ENCODE measurements around the gene TBCD.

TBCD gene

GRCh38 chr17:82831041-82831817 lies 79.4 kb downstream of the TBCD start:
- no peak for DNase-seq (ENCODE audit: low read depth in 1 of 2, low spot score in 1 of 2)

- DNase-seq (ENCODE audit: low read depth in 1 of 2, low spot score in 1 of 2): no peak
Measured at GRCh38 chr17:82831818-82832200, 79.9 kb downstream of the TBCD start.

DNA sequence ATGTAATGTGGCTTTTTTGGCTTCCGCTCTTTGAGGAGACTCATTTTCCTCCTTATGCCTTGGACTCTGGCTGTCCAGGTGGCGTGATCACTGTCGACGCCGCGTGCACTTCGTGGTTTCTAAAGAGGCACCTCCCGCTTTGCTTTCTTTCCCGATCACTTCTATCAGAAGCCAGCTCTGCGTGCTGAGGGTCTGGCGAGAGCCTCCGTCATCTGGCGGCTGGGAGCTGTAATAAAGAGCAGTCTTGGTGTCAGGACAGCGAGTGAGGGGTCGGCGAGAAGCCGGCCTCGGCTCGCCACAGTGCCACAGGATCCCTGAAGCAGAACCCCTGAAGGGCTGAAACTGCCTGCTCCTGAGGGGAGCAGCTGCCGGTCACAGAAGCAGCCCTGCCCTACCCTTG lies 80.5 kb downstream of the TBCD start:
- DNase-seq (ENCODE audit: low read depth in 1 of 2, low spot score in 1 of 2): no peak

DNA sequence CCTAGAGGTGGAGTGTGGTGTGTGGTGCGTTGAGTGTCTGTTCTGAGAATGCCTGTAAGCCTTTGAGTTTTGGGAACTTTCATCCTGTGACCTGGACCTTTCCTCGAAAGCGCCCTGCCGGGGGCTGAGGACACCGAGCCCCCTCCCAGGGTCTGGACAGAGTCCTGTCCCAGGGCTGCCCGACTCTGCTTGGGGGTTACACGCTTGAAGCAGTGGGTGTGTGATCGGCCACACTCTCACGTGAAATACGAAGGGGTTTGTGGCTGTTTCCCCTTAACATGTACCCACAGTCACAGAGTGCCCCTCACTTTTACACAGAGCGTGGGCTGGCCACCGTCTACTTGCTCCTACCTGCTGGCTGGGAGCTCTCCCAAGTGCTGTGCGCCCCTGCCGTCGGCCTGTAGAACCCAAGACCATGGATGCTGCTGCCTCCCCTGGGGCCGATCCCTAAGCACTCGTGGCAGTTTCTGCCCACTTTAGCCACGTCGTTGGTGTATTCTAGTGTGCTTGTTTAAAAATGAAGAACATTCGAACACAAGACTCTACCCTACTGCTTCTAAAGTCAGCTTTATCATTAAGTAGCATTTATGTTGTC lies 81.1 kb downstream of the TBCD start:
- DNase-seq (ENCODE audit: low read depth in 1 of 2, low spot score in 1 of 2): no peak

- DNase-seq (ENCODE audit: low read depth in 1 of 2, low spot score in 1 of 2): no peak
Measured at GRCh38 chr17:82835122-82835521, 83.3 kb downstream of the TBCD start.

DNA sequence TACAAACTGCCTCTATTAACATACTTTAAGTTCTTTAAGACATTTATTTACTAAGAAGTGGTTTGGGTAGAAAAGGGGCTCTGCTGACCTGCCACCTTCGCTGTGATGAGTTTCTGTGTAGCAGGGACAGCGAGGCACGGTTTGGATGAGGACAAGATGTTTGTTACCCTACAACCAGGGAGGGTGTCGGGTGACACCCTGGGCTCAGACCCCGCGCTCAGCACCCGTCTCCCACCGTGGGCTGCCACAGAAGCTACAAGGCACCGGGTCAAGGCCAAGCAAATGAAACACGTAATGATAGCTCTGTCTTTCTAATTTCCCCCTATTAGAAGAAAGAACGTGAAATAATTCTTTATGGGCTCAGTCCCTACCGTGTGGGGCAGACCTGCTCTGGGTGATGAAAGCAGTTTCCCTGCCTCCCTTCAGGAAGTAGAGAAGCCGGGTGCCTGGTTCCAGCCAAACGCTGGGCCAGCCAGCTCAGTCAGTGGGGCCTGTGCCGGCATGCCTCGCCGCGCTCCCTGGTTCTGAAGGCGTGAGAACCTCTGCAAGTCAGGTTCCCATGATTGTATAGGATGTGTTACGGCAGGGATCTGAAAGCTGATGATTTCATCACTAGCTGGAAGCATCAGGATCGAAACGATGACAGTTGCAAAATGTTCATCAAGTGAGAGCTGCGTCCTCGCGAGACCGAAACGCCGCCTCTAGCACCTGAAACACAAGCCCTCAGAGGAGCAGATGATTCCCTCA lies 84.1 kb downstream of the TBCD start:
- no peak for DNase-seq (ENCODE audit: low read depth in 1 of 2, low spot score in 1 of 2)

DNA sequence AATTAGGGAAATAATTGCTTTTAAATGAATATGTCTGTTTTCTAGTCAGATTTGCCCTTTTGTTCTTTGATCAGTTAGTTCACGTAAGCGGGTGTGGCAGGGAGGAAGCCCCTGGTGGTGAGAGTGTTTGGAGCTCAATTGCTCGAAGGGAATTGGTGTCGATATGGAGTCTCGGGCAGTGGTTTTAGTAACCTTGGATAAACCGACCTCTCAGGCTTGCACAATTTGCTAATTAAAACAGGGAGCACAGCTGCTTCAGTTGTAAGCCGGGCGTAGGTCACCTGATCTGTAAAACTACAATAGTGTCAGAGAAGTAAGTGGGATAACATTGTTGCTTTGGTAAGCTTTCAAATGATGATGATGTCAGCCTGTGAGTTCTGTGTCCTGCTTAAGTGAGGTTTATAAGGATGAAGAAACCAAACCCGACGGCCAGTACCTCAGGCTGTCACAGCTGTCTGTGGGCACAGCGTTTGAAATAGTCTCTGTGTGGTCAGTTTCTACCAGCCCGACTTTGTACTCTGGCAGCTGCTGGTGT lies 85.0 kb downstream of the TBCD start:
- no peak for DNase-seq (ENCODE audit: low read depth in 1 of 2, low spot score in 1 of 2)

DNA sequence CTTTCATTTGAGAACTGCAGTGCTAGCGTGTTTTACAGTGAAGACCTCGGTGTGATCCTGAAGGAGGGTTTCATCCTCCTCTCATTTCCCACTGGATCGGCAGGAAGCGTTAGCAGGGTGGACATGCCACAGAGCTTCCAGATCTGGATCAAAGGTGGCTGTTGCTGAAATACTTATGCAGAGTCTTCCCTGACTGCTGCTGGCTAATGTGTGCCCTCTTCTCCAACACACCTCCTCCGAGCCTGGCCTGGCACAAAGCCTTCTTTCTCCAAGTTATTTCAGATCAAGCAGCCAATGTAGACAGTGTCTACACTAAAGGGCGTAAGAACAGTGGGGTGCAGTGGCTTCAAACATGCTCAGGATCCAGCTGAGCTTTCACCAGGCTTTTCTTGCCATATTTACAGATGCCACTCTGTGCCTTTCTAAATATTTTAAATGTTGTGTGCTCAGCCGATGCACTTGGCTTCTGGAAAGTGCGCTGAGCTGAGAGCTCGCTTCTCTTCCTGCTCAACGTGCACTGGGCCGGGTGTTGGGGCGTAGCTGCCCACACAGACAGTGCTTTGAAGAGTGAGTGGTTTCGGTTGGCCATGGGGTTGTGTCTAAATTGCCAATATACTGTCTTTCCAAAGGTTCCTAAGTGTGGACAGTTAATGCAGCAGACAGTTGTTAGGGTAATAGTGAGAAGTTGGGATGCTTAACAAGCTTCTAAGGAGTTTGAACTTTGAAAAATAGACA lies 85.9 kb downstream of the TBCD start:
- no peak for DNase-seq (ENCODE audit: low read depth in 1 of 2, low spot score in 1 of 2)

DNA sequence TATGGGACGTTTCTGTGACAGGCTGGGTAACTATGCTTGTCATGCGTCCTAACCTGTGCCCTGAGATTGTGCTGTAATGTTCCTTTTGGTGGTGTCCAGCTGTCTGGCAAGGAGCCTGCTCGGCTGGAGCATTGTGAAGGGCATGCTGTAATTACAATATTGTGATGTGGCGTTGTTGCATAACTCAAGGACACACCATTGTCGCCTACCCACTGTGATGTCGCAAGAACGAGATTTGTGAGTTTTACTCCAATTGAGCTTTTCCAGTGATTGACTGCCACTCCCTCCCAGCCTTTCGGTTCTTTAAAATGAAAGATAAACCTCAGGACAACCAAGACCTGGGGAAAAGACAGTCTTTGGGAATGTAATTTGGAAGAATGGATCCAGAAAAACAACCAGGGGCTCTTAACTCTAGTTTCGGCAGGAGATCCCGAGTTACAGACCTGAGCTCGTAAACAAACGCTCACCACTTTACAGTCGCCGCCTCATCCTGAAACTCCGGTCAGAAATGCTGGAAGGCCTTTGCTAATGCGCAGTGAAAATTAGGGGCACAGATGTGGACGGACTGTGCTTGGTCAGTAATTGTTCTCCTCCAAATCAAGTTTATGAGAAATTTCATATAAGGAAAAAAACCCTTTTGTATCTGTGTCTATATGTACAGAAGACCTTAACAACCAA lies 86.7 kb downstream of the TBCD start:
- DNase-seq (ENCODE audit: low read depth in 1 of 2, low spot score in 1 of 2): no peak

- DNase-seq (ENCODE audit: low read depth in 1 of 2, low spot score in 1 of 2): no peak
Measured at GRCh38 chr17:82839617-82840292, 87.9 kb downstream of the TBCD start, which contains the start of gene ZNF750. TSS of gene ZNF750 (minus strand) at chr17:82840022. CDS start at chr17:82832454, 7,568 bp downstream.

DNA sequence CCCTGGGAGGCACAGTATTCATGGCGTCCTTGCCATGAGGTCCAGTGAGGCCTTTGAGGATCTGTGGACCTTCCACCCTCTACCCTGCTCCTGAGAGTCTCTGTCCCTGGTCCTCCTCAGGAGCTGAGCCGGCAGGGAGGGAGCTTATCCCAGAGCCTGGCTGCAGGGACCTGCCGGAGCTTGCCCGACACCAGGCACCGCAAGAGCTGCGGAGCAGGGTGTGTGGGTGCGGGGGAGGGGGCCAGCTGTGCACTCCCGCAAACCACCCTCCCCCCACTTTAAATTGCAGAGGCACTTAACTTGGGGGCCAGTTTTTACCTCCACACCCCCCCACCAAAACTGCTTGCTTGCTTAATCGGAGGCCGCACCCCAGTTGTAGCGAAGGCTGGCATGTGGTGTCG lies 88.6 kb downstream of the TBCD start:
- DNase-seq (ENCODE audit: low read depth in 1 of 2, low spot score in 1 of 2): no peak

- DNase-seq (ENCODE audit: low read depth in 1 of 2, low spot score in 1 of 2): no peak
Measured at GRCh38 chr17:82841921-82842596, 90.2 kb downstream of the TBCD start.

- no peak for DNase-seq (ENCODE audit: low read depth in 1 of 2, low spot score in 1 of 2)
Measured at GRCh38 chr17:82843904-82844680, 92.2 kb downstream of the TBCD start.

DNA sequence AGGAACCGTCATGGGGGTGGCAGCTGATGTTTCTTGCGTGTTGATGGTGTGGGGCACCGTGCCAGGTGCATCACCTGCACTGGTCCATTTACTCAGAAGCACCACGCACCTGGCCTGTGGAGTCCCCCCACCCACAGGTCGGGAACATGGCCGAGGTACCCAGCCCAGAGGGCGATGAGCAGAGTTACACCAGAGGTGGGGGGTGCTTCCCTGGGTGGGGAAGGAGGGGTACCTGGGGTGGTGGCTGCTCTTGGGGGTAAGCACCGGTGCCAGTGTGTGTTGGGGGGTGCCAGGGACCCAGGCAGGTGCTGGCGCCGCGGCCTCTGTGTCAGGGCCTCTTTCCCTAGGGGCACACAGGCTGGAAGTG lies 92.9 kb downstream of the TBCD start:
- DNase-seq (ENCODE audit: low read depth in 1 of 2, low spot score in 1 of 2): no peak

DNA sequence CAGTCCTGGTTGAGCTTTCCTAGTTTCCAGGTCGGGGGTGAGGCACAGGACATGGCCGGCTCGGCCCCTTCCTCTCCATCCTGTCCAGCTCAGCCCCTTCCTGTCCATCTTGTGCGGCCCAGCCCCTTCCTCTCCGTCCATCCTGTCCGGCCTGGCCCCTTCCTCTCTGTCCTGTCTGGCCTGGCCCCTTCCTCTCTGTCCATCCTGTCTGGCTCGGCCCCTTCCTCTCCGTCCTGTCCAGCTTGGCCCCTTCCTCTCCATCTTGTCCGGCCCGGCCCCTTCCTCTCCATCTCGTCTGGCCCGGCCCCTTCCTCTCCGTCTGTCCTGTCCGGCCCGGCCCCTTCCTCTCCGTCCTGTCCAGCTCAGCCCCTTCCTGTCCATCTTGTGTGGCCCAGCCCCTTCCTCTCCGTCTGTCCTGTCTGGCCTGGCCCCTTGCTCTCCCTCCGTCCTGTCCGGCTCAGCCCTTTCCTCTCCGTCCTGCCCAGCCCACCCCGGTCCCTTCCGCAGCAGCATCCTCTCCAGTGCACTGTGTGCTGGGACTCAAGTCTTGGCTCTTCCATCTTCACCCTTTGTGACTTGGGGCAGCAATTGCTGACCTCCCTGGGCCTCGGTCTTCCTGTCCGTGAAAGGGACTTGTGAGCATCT lies 93.4 kb downstream of the TBCD start:
- DNase-seq (ENCODE audit: low read depth in 1 of 2, low spot score in 1 of 2): no peak

DNA sequence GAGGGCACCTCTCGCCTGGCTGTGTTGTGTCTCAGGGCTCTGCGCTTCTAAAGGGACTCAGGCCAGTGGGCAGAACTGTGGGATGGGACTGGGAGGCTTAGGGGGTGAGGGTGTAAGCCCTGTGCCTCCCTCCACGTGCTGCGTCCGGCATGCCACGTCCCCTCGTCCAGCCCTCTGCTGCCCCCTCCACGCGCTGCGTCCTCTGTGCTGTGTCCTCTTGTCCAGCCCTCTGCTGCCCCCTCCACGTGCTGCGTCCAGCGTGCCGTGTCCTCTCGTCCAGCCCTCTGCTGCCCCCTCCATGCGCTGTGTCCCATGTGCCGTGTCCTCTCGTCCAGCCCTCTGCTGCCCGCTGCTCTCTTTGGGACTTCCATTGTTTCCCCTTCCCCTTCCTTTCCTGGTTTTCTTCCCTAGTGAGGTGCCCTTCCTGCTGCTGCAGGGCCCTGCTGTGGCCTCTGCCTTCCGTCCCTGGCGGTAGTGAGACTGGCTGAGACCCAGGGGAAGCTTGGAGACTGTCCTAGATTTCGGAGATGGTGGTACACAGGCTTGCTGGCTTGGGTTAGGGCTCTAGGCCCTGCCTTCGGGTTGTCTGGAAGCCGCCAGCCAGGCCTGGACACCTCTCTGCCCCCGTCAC lies 94.3 kb downstream of the TBCD start:
- DNase-seq (ENCODE audit: low read depth in 1 of 2, low spot score in 1 of 2): no peak

DNA sequence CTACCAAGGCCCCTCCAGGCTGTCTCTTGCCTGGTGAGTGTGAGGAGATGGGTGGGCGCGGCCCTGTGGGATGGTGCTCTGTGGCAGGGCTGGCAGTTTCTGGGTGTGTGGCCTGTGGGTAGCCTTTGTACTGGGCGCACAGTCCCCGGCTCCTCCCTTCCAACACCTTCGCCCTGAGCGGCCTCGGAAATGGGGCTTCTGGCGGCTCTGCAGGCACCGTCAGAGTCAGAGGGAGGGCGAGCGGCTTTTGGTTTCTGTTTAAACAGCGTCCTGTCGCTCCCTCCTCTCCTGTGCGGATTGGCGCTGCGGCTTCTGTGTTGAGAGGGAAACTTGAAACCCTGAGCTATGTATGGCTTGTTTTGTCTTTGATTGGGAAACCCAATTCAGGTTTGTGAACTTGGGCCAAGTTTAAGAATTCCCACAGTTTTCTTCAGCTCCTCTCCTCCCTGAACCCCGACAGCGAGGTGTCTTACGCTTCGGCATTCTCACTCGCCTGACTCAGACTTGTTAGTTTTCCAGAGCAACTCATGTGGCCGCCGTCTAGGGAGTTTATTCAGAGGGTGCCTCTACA lies 96.2 kb downstream of the TBCD start:
- no peak for DNase-seq (ENCODE audit: low read depth in 1 of 2, low spot score in 1 of 2)

Data from stimulated activated CD4-positive, alpha-beta T cell treated with anti-CD3 and anti-CD28 coated beads, Interleukin-15, amount 100 ng/mL, for 1 hour (primary cell).